ENCODE data around the gene NRXN2. TPM values are rescaled to one million over a fixed set of nuclear protein-coding genes. Genes with fewer than 3 reads are reported as not detected.
A peak's percentile ranks its signal among the peaks of the same experiment; 100 is the strongest.

NRXN2 gene
- polyA plus RNA-seq, 1 experiment: not detected

- H3K27me3 ChIP-seq (ENCODE audit: control insufficient read depth, insufficient read depth, low read length): peaks cover 55% of the 10 kb centered on the region
- CTCF ChIA-PET: no interaction called here
- no peaks in the 10 kb centered on the region for H3K9me3 ChIP-seq (ENCODE audit: control insufficient read depth, insufficient read depth, low read length)
- no peak overlapping the region for H3K27ac ChIP-seq (ENCODE audit: low read depth, low read length)
- no peak for DNase-seq (ENCODE audit: low read depth, low spot score)
- POLR2A ChIA-PET: no interaction called here
- H3K4me3 ChIP-seq (ENCODE audit: low read depth, low read length): no peak overlapping the region
- TF ChIP-seq CTCF (IDR thresholded peaks at IDR 0.05; ENCODE audit: low read depth, low read length): no peak
Measured at GRCh38 chr11:64692764-64693331, 30.1 kb downstream of the NRXN2 start.

- no peak for TF ChIP-seq CTCF (IDR thresholded peaks at IDR 0.05; ENCODE audit: low read depth, low read length)
- Histone ChIP-seq H3K9me3 (ENCODE audit: control insufficient read depth, insufficient read depth, low read length) (no peaks in the 10 kb centered on the region), H3K27me3 (ENCODE audit: control insufficient read depth, insufficient read depth, low read length) (peaks cover 53% of the 10 kb centered on the region), H3K4me3 (ENCODE audit: low read depth, low read length) (no peak overlapping the region), H3K27ac (ENCODE audit: low read depth, low read length) (no peak overlapping the region)
- ChIA-PET POLR2A (no interaction called here), CTCF (interaction anchor here (1.5 kb wide), 1 partner anchor 242 kb away, joined by 3 read pairs; no protein-coding TSS in a partner anchor)
- no peak for DNase-seq (ENCODE audit: low read depth, low spot score)
Measured at GRCh38 chr11:64691543-64691942, 31.5 kb downstream of the NRXN2 start.

GRCh38 chr11:64690235-64690634 is 32.8 kb downstream of the NRXN2 start:
- H3K27me3 ChIP-seq (ENCODE audit: control insufficient read depth, insufficient read depth, low read length): peaks cover 53% of the 10 kb centered on the region
- DNase-seq (ENCODE audit: low read depth, low spot score): no peak
- H3K27ac ChIP-seq (ENCODE audit: low read depth, low read length): no peak overlapping the region
- ChIA-PET POLR2A (interaction anchor here (0.7 kb wide), 1 partner anchor 36 kb away, joined by 3 read pairs; no protein-coding TSS in a partner anchor), CTCF (interaction anchor here (1.0 to 1.7 kb wide), 3 partner anchors 52 to 418 kb away, joined by 3 to 4 read pairs (median 3); no protein-coding TSS in a partner anchor)
- TF ChIP-seq CTCF (IDR thresholded peaks at IDR 0.05; ENCODE audit: low read depth, low read length): no peak
- H3K9me3 ChIP-seq (ENCODE audit: control insufficient read depth, insufficient read depth, low read length): no peaks in the 10 kb centered on the region
- no peak overlapping the region for H3K4me3 ChIP-seq (ENCODE audit: low read depth, low read length)

- ChIA-PET POLR2A (interaction anchor here (0.5 to 0.6 kb wide), 2 partner anchors 21 to 86 kb away, joined by 4 to 7 read pairs; no protein-coding TSS in a partner anchor), CTCF (interaction anchor here (0.6 to 1.9 kb wide), 52 partner anchors 9 to 716 kb away, joined by 3 to 35 read pairs (median 4); partner anchors contain the start of genes NRXN2 and PYGM)
- Histone ChIP-seq H3K27ac (ENCODE audit: low read depth, low read length) (no peak overlapping the region), H3K9me3 (ENCODE audit: control insufficient read depth, insufficient read depth, low read length) (no peaks in the 10 kb centered on the region), H3K4me3 (ENCODE audit: low read depth, low read length) (peak overlapping the region; percentile 59), H3K27me3 (ENCODE audit: control insufficient read depth, insufficient read depth, low read length) (peaks cover 48% of the 10 kb centered on the region)
- peak; percentile 86 for TF ChIP-seq CTCF (IDR thresholded peaks at IDR 0.05; ENCODE audit: low read depth, low read length)
- peak; percentile 50 for DNase-seq (ENCODE audit: low read depth, low spot score)
Measured at GRCh38 chr11:64688534-64688982, 34.4 kb downstream of the NRXN2 start.
